Uterus (tissue), 2 donors: ENCODE results near the gene HRH2.

Source experiments
- CTCF ChIP-seq, 4 experiments: fragments of 200-600 bp in 2 of 4; fragments of 450-650 bp in 2 of 4; sonication (generic) in 2 of 4; IDR thresholded peaks; one replicate each; pipeline ENCODE4 v1.5.1; 2016 to 2019; ENCODE audit warnings: antibody characterized with exemption in 4 of 4, mild to moderate bottlenecking in 2 of 4, moderate library complexity in 1 of 4
- POLR2A ChIP-seq, 2 donors: fragments of 450-650 bp; IDR thresholded peaks; one replicate each; pipeline ENCODE4 v1.6.1; 2016; ENCODE audit warnings: antibody characterized with exemption in 2 of 2, mild to moderate bottlenecking in 1 of 2, moderate library complexity in 1 of 2

GRCh38 chr5:175654339-175654738 is 3.5 kb upstream of the HRH2 start:
- no peak for TF ChIP-seq CTCF (IDR thresholded peaks at IDR 0.05)
- no peak for TF ChIP-seq POLR2A (IDR thresholded peaks at IDR 0.05)
